Measurements from ENCODE around the gene OR2B6. TPM values are rescaled to one million over a fixed set of nuclear protein-coding genes. Genes with fewer than 3 reads are reported as not detected.

The OR2B6 gene
- total and polyA plus RNA-seq, 2 donors (not counting 1 experiment from before 2014, with no cell fraction given) = 0.17 TPM; not detected in 1

DNA sequence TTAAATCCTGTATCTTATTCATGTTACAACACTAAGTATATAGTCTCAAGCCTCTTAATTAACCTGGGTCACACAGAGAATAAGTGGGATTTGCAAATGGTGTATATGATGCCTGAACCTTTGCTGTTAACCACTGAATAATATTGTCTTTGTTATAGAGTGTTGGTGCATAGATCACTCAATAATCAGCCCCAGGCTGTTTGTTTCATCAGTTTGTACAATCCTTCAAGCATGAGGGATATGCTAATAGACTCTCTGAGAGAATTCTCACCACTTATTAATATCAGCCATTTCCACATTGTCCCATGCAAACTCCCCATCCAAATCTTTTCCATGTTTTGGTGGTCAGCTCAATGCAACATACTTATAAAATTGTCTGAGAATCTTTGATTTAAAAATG, 21.7 kb downstream of the OR2B6 start:
- H3K27me3 ChIP-seq (ENCODE audit: control insufficient read depth, insufficient read depth, low read length) = no peaks in the 10 kb centered on the region
- no peak overlapping the region for H2AFZ ChIP-seq (ENCODE audit: low read length)
- H3K9ac ChIP-seq (ENCODE audit: insufficient read depth, low read length) = no peak overlapping the region
- H3K4me1 ChIP-seq (ENCODE audit: control insufficient read depth, extremely low read depth, insufficient read depth, low read length) = no peaks in the 10 kb centered on the region
- no peaks in the 10 kb centered on the region for H4K20me1 ChIP-seq (ENCODE audit: control insufficient read depth, extremely low read depth, insufficient read depth, low read length)
- no peak overlapping the region for H3K4me2 ChIP-seq (ENCODE audit: extremely low read depth, insufficient read depth, low read length)
- H3K36me3 ChIP-seq (ENCODE audit: control insufficient read depth, insufficient read depth, low read length) = no peaks in the 10 kb centered on the region
- H3K9me3 ChIP-seq (ENCODE audit: control insufficient read depth, insufficient read depth, low read depth, low read length) = no peaks in the 10 kb centered on the region
- H3K27ac ChIP-seq (ENCODE audit: insufficient read depth, low read length) = no peak overlapping the region
- DNase-seq (ENCODE audit: low read depth in 2 of 2) = no peak
- no peaks in the 10 kb centered on the region for H3K79me2 ChIP-seq (ENCODE audit: control insufficient read depth, insufficient read depth, low read length)
- H3K4me3 ChIP-seq (replicated peaks in 1 of 4; ENCODE audit: control extremely low read depth in 1 of 4, insufficient read depth in 1 of 4, low read depth in 3 of 4, low read length in 4 of 4) = no peak overlapping the region
- TF ChIP-seq, protein P1, sequence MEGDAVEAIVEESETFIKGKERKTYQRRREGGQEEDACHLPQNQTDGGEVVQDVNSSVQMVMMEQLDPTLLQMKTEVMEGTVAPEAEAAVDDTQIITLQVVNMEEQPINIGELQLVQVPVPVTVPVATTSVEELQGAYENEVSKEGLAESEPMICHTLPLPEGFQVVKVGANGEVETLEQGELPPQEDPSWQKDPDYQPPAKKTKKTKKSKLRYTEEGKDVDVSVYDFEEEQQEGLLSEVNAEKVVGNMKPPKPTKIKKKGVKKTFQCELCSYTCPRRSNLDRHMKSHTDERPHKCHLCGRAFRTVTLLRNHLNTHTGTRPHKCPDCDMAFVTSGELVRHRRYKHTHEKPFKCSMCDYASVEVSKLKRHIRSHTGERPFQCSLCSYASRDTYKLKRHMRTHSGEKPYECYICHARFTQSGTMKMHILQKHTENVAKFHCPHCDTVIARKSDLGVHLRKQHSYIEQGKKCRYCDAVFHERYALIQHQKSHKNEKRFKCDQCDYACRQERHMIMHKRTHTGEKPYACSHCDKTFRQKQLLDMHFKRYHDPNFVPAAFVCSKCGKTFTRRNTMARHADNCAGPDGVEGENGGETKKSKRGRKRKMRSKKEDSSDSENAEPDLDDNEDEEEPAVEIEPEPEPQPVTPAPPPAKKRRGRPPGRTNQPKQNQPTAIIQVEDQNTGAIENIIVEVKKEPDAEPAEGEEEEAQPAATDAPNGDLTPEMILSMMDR (conservative IDR thresholded peaks at IDR 0.05 in 1 of 2, IDR thresholded peaks at IDR 0.05 in 1 of 2; ENCODE audit: low read depth in 1 of 2, low read length in 2 of 2) = no peak

- no peak overlapping the region for H3K4me3 ChIP-seq (replicated peaks in 1 of 4; ENCODE audit: control extremely low read depth in 1 of 4, insufficient read depth in 1 of 4, low read depth in 3 of 4, low read length in 4 of 4)
- H3K79me2 ChIP-seq (ENCODE audit: control insufficient read depth, insufficient read depth, low read length) = no peaks in the 10 kb centered on the region
- no peak overlapping the region for H3K27ac ChIP-seq (ENCODE audit: insufficient read depth, low read length)
- no peaks in the 10 kb centered on the region for H3K36me3 ChIP-seq (ENCODE audit: control insufficient read depth, insufficient read depth, low read length)
- TF ChIP-seq, protein P1 (conservative IDR thresholded peaks at IDR 0.05 in 1 of 2, IDR thresholded peaks at IDR 0.05 in 1 of 2; ENCODE audit: low read depth in 1 of 2, low read length in 2 of 2) = no peak
- TF ChIP-seq EZH2 (IDR thresholded peaks at IDR 0.05; ENCODE audit: low read length, missing control alignments) = no peak
- DNase-seq (ENCODE audit: low read depth in 2 of 2) = no peak
- no peak overlapping the region for H2AFZ ChIP-seq (ENCODE audit: low read length)
- H3K9me3 ChIP-seq (ENCODE audit: control insufficient read depth, insufficient read depth, low read depth, low read length) = no peaks in the 10 kb centered on the region
- no peaks in the 10 kb centered on the region for H3K27me3 ChIP-seq (ENCODE audit: control insufficient read depth, insufficient read depth, low read length)
- no peaks in the 10 kb centered on the region for H3K4me1 ChIP-seq (ENCODE audit: control insufficient read depth, extremely low read depth, insufficient read depth, low read length)
- H3K4me2 ChIP-seq (ENCODE audit: extremely low read depth, insufficient read depth, low read length) = no peak overlapping the region
- H4K20me1 ChIP-seq (ENCODE audit: control insufficient read depth, extremely low read depth, insufficient read depth, low read length) = no peaks in the 10 kb centered on the region
- no peak overlapping the region for H3K9ac ChIP-seq (ENCODE audit: insufficient read depth, low read length)
These were observed 23.1 kb downstream of the OR2B6 start for GRCh38 chr6:27980111-27980510.

- Histone ChIP-seq H4K20me1 (ENCODE audit: control insufficient read depth, extremely low read depth, insufficient read depth, low read length) (no peaks in the 10 kb centered on the region), H3K4me3 (replicated peaks in 1 of 4; ENCODE audit: control extremely low read depth in 1 of 4, insufficient read depth in 1 of 4, low read depth in 3 of 4, low read length in 4 of 4) (no peak overlapping the region), H3K9me3 (ENCODE audit: control insufficient read depth, insufficient read depth, low read depth, low read length) (no peaks in the 10 kb centered on the region), H3K79me2 (ENCODE audit: control insufficient read depth, insufficient read depth, low read length) (no peaks in the 10 kb centered on the region), H3K9ac (ENCODE audit: insufficient read depth, low read length) (no peak overlapping the region), H3K4me2 (ENCODE audit: extremely low read depth, insufficient read depth, low read length) (no peak overlapping the region), H3K27ac (ENCODE audit: insufficient read depth, low read length) (no peak overlapping the region), H3K4me1 (ENCODE audit: control insufficient read depth, extremely low read depth, insufficient read depth, low read length) (no peaks in the 10 kb centered on the region), H3K36me3 (ENCODE audit: control insufficient read depth, insufficient read depth, low read length) (no peaks in the 10 kb centered on the region), H3K27me3 (ENCODE audit: control insufficient read depth, insufficient read depth, low read length) (no peaks in the 10 kb centered on the region), H2AFZ (ENCODE audit: low read length) (no peak overlapping the region)
- peak in 1 of 2 donors; percentile 36 for DNase-seq (ENCODE audit: low read depth in 2 of 2)
- TF ChIP-seq EZH2 (IDR thresholded peaks at IDR 0.05; ENCODE audit: low read length, missing control alignments) = no peak
- TF ChIP-seq, protein P1 (conservative IDR thresholded peaks at IDR 0.05 in 1 of 2, IDR thresholded peaks at IDR 0.05 in 1 of 2; ENCODE audit: low read depth in 1 of 2, low read length in 2 of 2) = no peak
These were observed 30.1 kb downstream of the OR2B6 start for GRCh38 chr6:27986928-27987725.
